ENCODE measurements around the gene PRMT7. TPM values are rescaled to one million over a fixed set of nuclear protein-coding genes. Genes with fewer than 3 reads are reported as not detected.

Gene PRMT7
- polyA plus RNA-seq, 1 donor: 48.7 TPM

- peak; percentile 44 to 75 for DNase-seq
- Histone ChIP-seq H3K36me3 (ENCODE audit: control insufficient read depth, insufficient read depth, low read length) (peaks cover 12% of the 10 kb centered on the region), H3K4me3 (ENCODE audit: low read length) (no peak overlapping the region), H3K27me3 (ENCODE audit: control insufficient read depth, insufficient read depth, low read length) (no peaks in the 10 kb centered on the region), H3K4me1 (ENCODE audit: control insufficient read depth, insufficient read depth, low read length) (peaks cover 57% of the 10 kb centered on the region), H3K9me3 (ENCODE audit: control insufficient read depth, low read depth, low read length) (no peaks in the 10 kb centered on the region), H3K27ac (ENCODE audit: low read length) (peak overlapping the region; percentile 90)
- WGBS (ENCODE audit: insufficient coverage, low lambda C conversion rate): 33% methylated on average over 1 of the region's 7 CpGs
Observed at GRCh38 chr16:68332411-68333121, 21.7 kb downstream of the PRMT7 start.

GRCh38 chr16:68335175-68335574, 24.4 kb downstream of the PRMT7 start:
- no CpG with 5 or more reads among the region's 5 CpGs for WGBS (ENCODE audit: insufficient coverage, low lambda C conversion rate)
- no peaks in the 10 kb centered on the region for H3K27me3 ChIP-seq (ENCODE audit: control insufficient read depth, insufficient read depth, low read length)
- DNase-seq: no peak
- H3K4me1 ChIP-seq (ENCODE audit: control insufficient read depth, insufficient read depth, low read length): peaks cover 36% of the 10 kb centered on the region
- no peaks in the 10 kb centered on the region for H3K9me3 ChIP-seq (ENCODE audit: control insufficient read depth, low read depth, low read length)
- no peak overlapping the region for H3K4me3 ChIP-seq (ENCODE audit: low read length)
- no peak overlapping the region for H3K27ac ChIP-seq (ENCODE audit: low read length)
- peaks cover 38% of the 10 kb centered on the region for H3K36me3 ChIP-seq (ENCODE audit: control insufficient read depth, insufficient read depth, low read length)

- WGBS (ENCODE audit: insufficient coverage, low lambda C conversion rate): no CpG with 5 or more reads among the region's 16 CpGs
- no peak for DNase-seq
- Histone ChIP-seq H3K9me3 (ENCODE audit: control insufficient read depth, low read depth, low read length) (no peaks in the 10 kb centered on the region), H3K27me3 (ENCODE audit: control insufficient read depth, insufficient read depth, low read length) (no peaks in the 10 kb centered on the region), H3K36me3 (ENCODE audit: control insufficient read depth, insufficient read depth, low read length) (peaks cover 68% of the 10 kb centered on the region), H3K27ac (ENCODE audit: low read length) (no peak overlapping the region), H3K4me1 (ENCODE audit: control insufficient read depth, insufficient read depth, low read length) (peaks cover 9% of the 10 kb centered on the region), H3K4me3 (ENCODE audit: low read length) (no peak overlapping the region)
Observed at GRCh38 chr16:68338326-68339119, 27.7 kb downstream of the PRMT7 start.

- DNase-seq: no peak
- Histone ChIP-seq H3K27me3 (ENCODE audit: control insufficient read depth, insufficient read depth, low read length) (no peaks in the 10 kb centered on the region), H3K4me1 (ENCODE audit: control insufficient read depth, insufficient read depth, low read length) (peaks cover 4% of the 10 kb centered on the region), H3K9me3 (ENCODE audit: control insufficient read depth, low read depth, low read length) (no peaks in the 10 kb centered on the region), H3K27ac (ENCODE audit: low read length) (no peak overlapping the region), H3K4me3 (ENCODE audit: low read length) (no peak overlapping the region), H3K36me3 (ENCODE audit: control insufficient read depth, insufficient read depth, low read length) (peaks cover 73% of the 10 kb centered on the region)
- WGBS (ENCODE audit: insufficient coverage, low lambda C conversion rate): no CpG with 5 or more reads among the region's 13 CpGs
Observed at GRCh38 chr16:68339214-68339613, 28.4 kb downstream of the PRMT7 start.

- Histone ChIP-seq H3K27ac (ENCODE audit: low read length) (no peak overlapping the region), H3K4me1 (ENCODE audit: control insufficient read depth, insufficient read depth, low read length) (no peaks in the 10 kb centered on the region), H3K9me3 (ENCODE audit: control insufficient read depth, low read depth, low read length) (no peaks in the 10 kb centered on the region), H3K27me3 (ENCODE audit: control insufficient read depth, insufficient read depth, low read length) (no peaks in the 10 kb centered on the region), H3K4me3 (ENCODE audit: low read length) (no peak overlapping the region), H3K36me3 (ENCODE audit: control insufficient read depth, insufficient read depth, low read length) (peaks cover 88% of the 10 kb centered on the region)
- WGBS (ENCODE audit: insufficient coverage, low lambda C conversion rate): no CpG with 5 or more reads among the region's 7 CpGs
- no peak for DNase-seq
Observed at GRCh38 chr16:68342620-68343019, 31.8 kb downstream of the PRMT7 start.

GRCh38 chr16:68343137-68343536, 32.3 kb downstream of the PRMT7 start:
- DNase-seq: no peak
- Histone ChIP-seq H3K4me1 (ENCODE audit: control insufficient read depth, insufficient read depth, low read length) (no peaks in the 10 kb centered on the region), H3K27ac (ENCODE audit: low read length) (no peak overlapping the region), H3K27me3 (ENCODE audit: control insufficient read depth, insufficient read depth, low read length) (no peaks in the 10 kb centered on the region), H3K4me3 (ENCODE audit: low read length) (no peak overlapping the region), H3K36me3 (ENCODE audit: control insufficient read depth, insufficient read depth, low read length) (peaks cover 88% of the 10 kb centered on the region), H3K9me3 (ENCODE audit: control insufficient read depth, low read depth, low read length) (no peaks in the 10 kb centered on the region)
- WGBS (ENCODE audit: insufficient coverage, low lambda C conversion rate): no CpG with 5 or more reads among the region's 7 CpGs

GRCh38 chr16:68344252-68344651, 33.4 kb downstream of the PRMT7 start:
- no peaks in the 10 kb centered on the region for H3K9me3 ChIP-seq (ENCODE audit: control insufficient read depth, low read depth, low read length)
- no peak overlapping the region for H3K4me3 ChIP-seq (ENCODE audit: low read length)
- no peaks in the 10 kb centered on the region for H3K4me1 ChIP-seq (ENCODE audit: control insufficient read depth, insufficient read depth, low read length)
- H3K36me3 ChIP-seq (ENCODE audit: control insufficient read depth, insufficient read depth, low read length): peaks cover 87% of the 10 kb centered on the region
- H3K27me3 ChIP-seq (ENCODE audit: control insufficient read depth, insufficient read depth, low read length): no peaks in the 10 kb centered on the region
- DNase-seq: no peak
- whole genome bisulfite sequencing (ENCODE audit: insufficient coverage, low lambda C conversion rate): no CpG with 5 or more reads among the region's 11 CpGs
- H3K27ac ChIP-seq (ENCODE audit: low read length): no peak overlapping the region

- DNase-seq: no peak
- peaks cover 86% of the 10 kb centered on the region for H3K36me3 ChIP-seq (ENCODE audit: control insufficient read depth, insufficient read depth, low read length)
Observed at GRCh38 chr16:68345351-68345810, 34.6 kb downstream of the PRMT7 start.

GRCh38 chr16:68345958-68346635, 35.3 kb downstream of the PRMT7 start:
- H3K27me3 ChIP-seq (ENCODE audit: control insufficient read depth, insufficient read depth, low read length): no peaks in the 10 kb centered on the region
- H3K9me3 ChIP-seq (ENCODE audit: control insufficient read depth, low read depth, low read length): no peaks in the 10 kb centered on the region
- H3K27ac ChIP-seq (ENCODE audit: low read length): no peak overlapping the region
- WGBS (ENCODE audit: insufficient coverage, low lambda C conversion rate): no CpG with 5 or more reads among the region's 16 CpGs
- H3K36me3 ChIP-seq (ENCODE audit: control insufficient read depth, insufficient read depth, low read length): peaks cover 84% of the 10 kb centered on the region
- no peak overlapping the region for H3K4me3 ChIP-seq (ENCODE audit: low read length)
- no peak for DNase-seq
- H3K4me1 ChIP-seq (ENCODE audit: control insufficient read depth, insufficient read depth, low read length): peaks cover 3% of the 10 kb centered on the region

More at GRCh38 chr16:68345351-68345810, 34.6 kb downstream of the PRMT7 start:
- no peak overlapping the region for H3K4me3 ChIP-seq (ENCODE audit: low read length)
- no peaks in the 10 kb centered on the region for H3K4me1 ChIP-seq (ENCODE audit: control insufficient read depth, insufficient read depth, low read length)
- H3K27ac ChIP-seq (ENCODE audit: low read length): no peak overlapping the region
- H3K27me3 ChIP-seq (ENCODE audit: control insufficient read depth, insufficient read depth, low read length): no peaks in the 10 kb centered on the region
- no peaks in the 10 kb centered on the region for H3K9me3 ChIP-seq (ENCODE audit: control insufficient read depth, low read depth, low read length)
- no CpG with 5 or more reads among the region's 11 CpGs for WGBS (ENCODE audit: insufficient coverage, low lambda C conversion rate)

GRCh38 chr16:68346892-68347480, 36.2 kb downstream of the PRMT7 start:
- DNase-seq: no peak
- Histone ChIP-seq H3K36me3 (ENCODE audit: control insufficient read depth, insufficient read depth, low read length) (peaks cover 80% of the 10 kb centered on the region), H3K4me1 (ENCODE audit: control insufficient read depth, insufficient read depth, low read length) (peaks cover 9% of the 10 kb centered on the region), H3K27me3 (ENCODE audit: control insufficient read depth, insufficient read depth, low read length) (no peaks in the 10 kb centered on the region), H3K4me3 (ENCODE audit: low read length) (no peak overlapping the region), H3K27ac (ENCODE audit: low read length) (no peak overlapping the region), H3K9me3 (ENCODE audit: control insufficient read depth, low read depth, low read length) (no peaks in the 10 kb centered on the region)
- no CpG with 5 or more reads among the region's 12 CpGs for WGBS (ENCODE audit: insufficient coverage, low lambda C conversion rate)

Measured in large intestine (tissue), 3 donors.